H1 (cell line): Measurements from ENCODE around the gene ATF7IP. TPM values are rescaled to one million over a fixed set of nuclear protein-coding genes. Genes with fewer than 3 reads are reported as not detected.

ENCODE experiments used
- CTCF ChIA-PET: fragments of 300-600 bp; sonication (Branson Sonifier 250); formaldehyde crosslinking; loops from one replicate; lab custom pipeline; 2021; ENCODE audit not compliant: partially characterized antibody; lab: Charles Lee
- POLR2A ChIA-PET: fragments of 300-600 bp; sonication (Branson Sonifier 250); formaldehyde crosslinking; loops from one replicate; lab custom pipeline; 2021; ENCODE audit warnings: inconsistent platforms; ENCODE audit not compliant: partially characterized antibody; lab: Charles Lee
- DNase-seq, 2 experiments: peaks; one replicate each; pipeline versions ENCODE4 v3.0.0 to v3.0.0-alpha.2; 2010 to 2022; ENCODE audit warnings: low spot score in 2 of 2, low read depth in 1 of 2, mixed read lengths in 1 of 2
- FAIRE-seq: peaks from 2 replicates; lab custom pipeline; 2011; peaks lifted over from hg19 to GRCh38; lab: Jason Lieb, UNC
- H2AFZ ChIP-seq: 2 replicates; pipeline ENCODE4 v1.8.1; 2012; ENCODE audit warnings: low read length, inconsistent platforms
- H2AK5ac ChIP-seq: 2 replicates; pipeline ENCODE4 v1.6.1; 2013; ENCODE audit warnings: low read depth, low read length
- H2BK120ac ChIP-seq: replicated peaks from 2 replicates; pipeline ENCODE3; 2013; ENCODE audit warnings: low read depth, low read length, inconsistent platforms
- H2BK12ac ChIP-seq: 2 replicates; pipeline ENCODE4 v1.6.1; 2013; ENCODE audit warnings: low read depth, low read length
- H2BK15ac ChIP-seq: 2 replicates; pipeline ENCODE4 v1.6.1; 2013; ENCODE audit warnings: low read length
- H2BK20ac ChIP-seq: 2 replicates; pipeline ENCODE4 v1.6.1; 2013; ENCODE audit warnings: low read length
- H2BK5ac ChIP-seq: 2 replicates; pipeline ENCODE4 v1.6.1; 2013; ENCODE audit warnings: low read depth, low read length
- H3K14ac ChIP-seq: 2 replicates; pipeline ENCODE4 v1.6.1; 2013; ENCODE audit warnings: inconsistent platforms; ENCODE audit not compliant: insufficient read length
- H3K18ac ChIP-seq: 2 replicates; pipeline ENCODE4 v1.6.1; 2013; ENCODE audit warnings: low read length; ENCODE audit errors: extremely low read depth
- H3K23ac ChIP-seq: 2 replicates; pipeline ENCODE4 v1.6.1; 2013; ENCODE audit warnings: inconsistent platforms; ENCODE audit not compliant: insufficient read length
- H3K23me2 ChIP-seq: 2 replicates; pipeline ENCODE4 v1.6.1; 2013; ENCODE audit warnings: low read depth, low read length
- H3K27ac ChIP-seq: 2 replicates; pipeline ENCODE4 v1.6.1; 2011; ENCODE audit warnings: low read depth, low read length, inconsistent platforms
- H3K27me3 ChIP-seq, 4 experiments: replicated peaks in 1 of 4; 1 replicate in 1 of 4; 2 replicates in 3 of 4; pipeline versions ENCODE4 v1.6.1 to v1.8.1; 2011 to 2013; ENCODE audit warnings: low read length in 3 of 4, mild to moderate bottlenecking in 3 of 4, inconsistent platforms in 2 of 4, mixed read lengths in 2 of 4, moderate library complexity in 1 of 4; ENCODE audit not compliant: control insufficient read depth in 3 of 4, insufficient read depth in 3 of 4; ENCODE audit errors: extremely low read depth in 1 of 4
- H3K36me3 ChIP-seq, 4 experiments: 2 replicates each; pipeline versions ENCODE4 v1.6.1 to v1.8.1; 2011 to 2013; ENCODE audit warnings: mild to moderate bottlenecking in 4 of 4, low read length in 3 of 4, moderate library complexity in 2 of 4, control low read depth in 1 of 4, inconsistent platforms in 1 of 4; ENCODE audit not compliant: insufficient read depth in 4 of 4, control insufficient read depth in 2 of 4
- H3K4ac ChIP-seq: replicated peaks from 2 replicates; pipeline ENCODE3; 2013; ENCODE audit warnings: low read length, low read depth, mixed read lengths, inconsistent platforms; ENCODE audit not compliant: insufficient read length
- H3K4me1 ChIP-seq, 4 experiments: replicated peaks in 1 of 4; 1 replicate in 1 of 4; 2 replicates in 3 of 4; pipeline versions ENCODE4 v1.6.1 to v1.8.1; 2011 to 2013; ENCODE audit warnings: low read length in 3 of 4, inconsistent platforms in 2 of 4, mixed read lengths in 1 of 4; ENCODE audit not compliant: insufficient read depth in 4 of 4, control insufficient read depth in 3 of 4
- H3K4me2 ChIP-seq, 2 experiments: 2 replicates each; pipeline versions ENCODE4 v1.6.1 to v1.8.1; 2011 to 2013; ENCODE audit warnings: low read depth in 2 of 2, low read length in 2 of 2, control low read depth in 1 of 2, inconsistent platforms in 1 of 2, mild to moderate bottlenecking in 1 of 2; ENCODE audit not compliant: insufficient read depth in 1 of 2
- H3K4me3 ChIP-seq, 4 experiments: fragments of 200-600, 300-600 bp in 1 of 4; sonication (generic), shearing (Covaris generic), sonication (Bioruptor Twin) in 1 of 4; 2 replicates each; pipeline versions ENCODE4 v1.5.1 to v1.8.1; 2011 to 2016; ENCODE audit warnings: low read length in 4 of 4, low read depth in 3 of 4, control low read depth in 2 of 4, inconsistent platforms in 2 of 4, mild to moderate bottlenecking in 2 of 4, mixed read lengths in 1 of 4, moderate library complexity in 1 of 4; ENCODE audit not compliant: insufficient read depth in 2 of 4; ENCODE audit errors: extremely low read depth in 1 of 4
- H3K56ac ChIP-seq: replicated peaks from 2 replicates; pipeline ENCODE3; 2013; ENCODE audit warnings: low read depth, mild to moderate bottlenecking, mixed read lengths, low read length, inconsistent platforms; ENCODE audit not compliant: insufficient read length
- H3K79me1 ChIP-seq: 2 replicates; pipeline ENCODE4 v1.6.1; 2013; ENCODE audit warnings: low read depth, low read length, control low read depth
- H3K79me2 ChIP-seq, 2 experiments: 2 replicates each; pipeline versions ENCODE4 v1.6.1 to v1.8.1; 2012 to 2013; ENCODE audit warnings: low read length in 2 of 2, mild to moderate bottlenecking in 2 of 2, inconsistent platforms in 1 of 2; ENCODE audit not compliant: insufficient read depth in 2 of 2, control insufficient read depth in 1 of 2
- H3K9ac ChIP-seq, 4 experiments: replicated peaks in 1 of 4; 1 replicate in 1 of 4; 2 replicates in 3 of 4; pipeline versions ENCODE4 v1.6.1 to v1.8.1; 2011 to 2013; ENCODE audit warnings: low read depth in 3 of 4, low read length in 3 of 4, control low read depth in 2 of 4, mild to moderate bottlenecking in 2 of 4, moderate library complexity in 2 of 4, inconsistent platforms in 1 of 4; ENCODE audit errors: extremely low read depth in 1 of 4
- H3K9me3 ChIP-seq, 2 experiments: 2 replicates each; pipeline versions ENCODE4 v1.6.1 to v1.8.1; 2012 to 2013; ENCODE audit warnings: mild to moderate bottlenecking in 2 of 2, moderate library complexity in 2 of 2, control low read depth in 1 of 2, inconsistent platforms in 1 of 2, low read depth in 1 of 2, low read length in 1 of 2, mixed read lengths in 1 of 2; ENCODE audit not compliant: insufficient read depth in 2 of 2
- H4K20me1 ChIP-seq, 2 experiments: replicated peaks in 1 of 2; 2 replicates each; pipeline versions ENCODE3 to v1.8.1; 2011 to 2013; ENCODE audit warnings: inconsistent platforms in 2 of 2, low read length in 2 of 2, mild to moderate bottlenecking in 1 of 2; ENCODE audit not compliant: insufficient read depth in 2 of 2, control insufficient read depth in 1 of 2
- H4K5ac ChIP-seq: 2 replicates; pipeline ENCODE4 v1.6.1; 2013; ENCODE audit warnings: low read length, low read depth, mixed read lengths, inconsistent platforms; ENCODE audit not compliant: insufficient read length
- H4K8ac ChIP-seq: 2 replicates; pipeline ENCODE4 v1.8.0; 2013; ENCODE audit warnings: mild to moderate bottlenecking, moderate library complexity, low read length, inconsistent platforms; ENCODE audit not compliant: insufficient read depth; ENCODE audit errors: extremely low read depth
- H4K91ac ChIP-seq: replicated peaks from 2 replicates; pipeline ENCODE3; 2013; ENCODE audit warnings: low read length, mixed read lengths, inconsistent platforms; ENCODE audit not compliant: insufficient read length
- CEBPB ChIP-seq: IDR thresholded peaks from 2 replicates; pipeline ENCODE4 v1.6.1; 2012; ENCODE audit warnings: low read depth, low read length
- EP300 ChIP-seq, 2 experiments: IDR thresholded peaks; 1 replicate in 1 of 2; 2 replicates in 1 of 2; pipeline ENCODE4 v1.6.1; 2011 to 2012; ENCODE audit warnings: low read depth in 2 of 2, low read length in 2 of 2, mild to moderate bottlenecking in 2 of 2, borderline replicate concordance in 1 of 2, inconsistent platforms in 1 of 2, moderate library complexity in 1 of 2
- HDAC2 ChIP-seq, 2 experiments: fragments of 300-600 bp in 1 of 2; sonication (generic) in 1 of 2; IDR thresholded peaks; 2 replicates each; pipeline ENCODE4 v1.6.1; 2011 to 2012; ENCODE audit warnings: low read depth in 2 of 2, low read length in 2 of 2, mild to moderate bottlenecking in 2 of 2, moderate library complexity in 2 of 2, borderline replicate concordance in 1 of 2, inconsistent platforms in 1 of 2
- RAD21 ChIP-seq, 2 experiments: IDR thresholded peaks in 1 of 2; conservative IDR thresholded peaks in 1 of 2; 2 replicates each; pipeline ENCODE4 v1.6.1; 2011; ENCODE audit warnings: low read depth in 2 of 2, low read length in 2 of 2, improper control_type of control experiment in 1 of 2, inconsistent platforms in 1 of 2, mild to moderate bottlenecking in 1 of 2, moderate library complexity in 1 of 2
- WGBS, 2 experiments: shearing (Covaris generic) in 1 of 2; methylation state at CpG; one replicate each; pipeline versions ENCODE4 v1.1.6 to v1.1.7; 2013 to 2015; ENCODE audit warnings: low lambda C conversion rate in 2 of 2, mixed read lengths in 2 of 2, inconsistent platforms in 1 of 2, low coverage in 1 of 2, missing lambda C conversion rate in 1 of 2; ENCODE audit not compliant: insufficient replicate concordance in 2 of 2, insufficient coverage in 1 of 2, insufficient read length in 1 of 2; ENCODE audit errors: extremely low coverage in 1 of 2, missing lambda C conversion rate in 1 of 2; 5-methylcytosine and 5-hydroxymethylcytosine counted together
- polyA plus RNA-seq, 7 experiments: library from polyadenylated mRNA; depleted of rRNA in 3 of 7; stranded (reverse) in 5 of 7; unstranded in 2 of 7; fragments of >200 nt in 5 of 7; fragments of 200-250 nt in 2 of 7; gene quantifications; 1 replicate in 5 of 7; 2 replicates in 1 of 7; 4 replicates in 1 of 7; pipeline versions ENCODE4 v1.2.1 to v1.2.3, GENCODE V29; 2011 to 2013; ENCODE audit warnings: missing spikeins in 2 of 7, mixed read lengths in 2 of 7
- total RNA-seq: library from RNA; stranded (reverse); fragmentation: NEBNext Ultra II Directional; extraction: Animal tissue kit (Norgen Biotek cat#: 25700); gene quantifications from 2 replicates; pipeline ENCODE4 v1.2.1, GENCODE V29; 2021
- TF ChIP-seq, protein P1 (sequence below): IDR thresholded peaks from 2 replicates; pipeline ENCODE4 v1.6.1; 2011; ENCODE audit warnings: low read depth, mild to moderate bottlenecking, low read length; ENCODE audit not compliant: insufficient read depth
- TF ChIP-seq, protein P2 (sequence below), 3 experiments: IDR thresholded peaks; 1 replicate in 2 of 3; 2 replicates in 1 of 3; pipeline versions ENCODE4 v1.5.1 to v1.6.1; 2011; ENCODE audit warnings: low read length in 3 of 3, mild to moderate bottlenecking in 3 of 3, inconsistent platforms in 2 of 3, low read depth in 1 of 3, moderate library complexity in 1 of 3; ENCODE audit not compliant: insufficient read depth in 1 of 3; ENCODE audit errors: control extremely low read depth in 1 of 3

ATF7IP gene
- total and polyA plus RNA-seq, 2 of the 8 experiments (the other 6 are each of a cell fraction or from before 2014, with no cell fraction given) = 34.2 to 148 TPM

DNA sequence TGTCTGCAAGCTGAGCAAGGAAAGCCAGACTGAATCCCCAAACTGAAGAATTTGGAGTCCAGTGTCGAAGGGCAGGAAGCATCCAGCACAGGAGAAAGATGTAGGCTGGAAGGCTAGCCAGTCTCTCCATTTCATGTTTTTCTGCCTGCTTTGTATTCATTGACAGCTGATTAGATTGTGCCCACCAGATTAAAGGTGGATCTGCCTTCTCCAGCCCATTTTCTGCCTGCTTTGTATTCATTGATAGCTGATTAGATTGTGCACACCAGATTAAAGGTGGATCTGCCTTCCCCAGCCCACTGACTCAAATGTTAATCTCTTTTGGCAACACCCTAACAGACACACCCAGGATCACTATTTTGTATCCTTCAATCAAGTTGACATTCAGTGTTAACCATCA, 116.9 kb downstream of the ATF7IP start:
- no peaks in the 10 kb centered on the region for H3K9me3 ChIP-seq
- H4K91ac ChIP-seq = no peak overlapping the region
- H3K4me3 ChIP-seq = no peak overlapping the region
- FAIRE-seq (no peak), DNase-seq (no peak)
- POLR2A ChIA-PET = no interaction called here
- H3K23ac ChIP-seq = no peak overlapping the region
- H3K36me3 ChIP-seq = peaks cover 7 to 85% (median 42%) of the 10 kb centered on the region in 4 experiments
- no peak overlapping the region for H3K9ac ChIP-seq
- H4K20me1 ChIP-seq = no peaks in the 10 kb centered on the region
- H3K79me1 ChIP-seq = no peaks in the 10 kb centered on the region; the same call in 1 of the 2 replicates
- WGBS, 2 experiments = 100% methylated on average over 1 of the region's 1 CpG; no CpG with 5 or more reads in 1 of the 2 experiments
- H2BK12ac ChIP-seq = no peak overlapping the region
- no peak overlapping the region for H3K14ac ChIP-seq
- no peak overlapping the region for H4K8ac ChIP-seq
- TF ChIP-seq RAD21 (IDR thresholded peaks at IDR 0.05 in 1 of 2, conservative IDR thresholded peaks at IDR 0.05 in 1 of 2; ENCODE audit: low read depth in 2 of 2, low read length in 2 of 2) (no peak), EP300 (IDR thresholded peaks at IDR 0.05; ENCODE audit: borderline replicate concordance in 1 of 2, low read depth in 2 of 2, low read length in 2 of 2) (no peak), HDAC2 (IDR thresholded peaks at IDR 0.05; ENCODE audit: borderline replicate concordance in 1 of 2, low read depth in 2 of 2, low read length in 2 of 2) (no peak), CEBPB (no peak)
- TF ChIP-seq, protein P1, sequence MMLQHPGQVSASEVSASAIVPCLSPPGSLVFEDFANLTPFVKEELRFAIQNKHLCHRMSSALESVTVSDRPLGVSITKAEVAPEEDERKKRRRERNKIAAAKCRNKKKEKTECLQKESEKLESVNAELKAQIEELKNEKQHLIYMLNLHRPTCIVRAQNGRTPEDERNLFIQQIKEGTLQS = no peak
- TF ChIP-seq, protein P2, sequence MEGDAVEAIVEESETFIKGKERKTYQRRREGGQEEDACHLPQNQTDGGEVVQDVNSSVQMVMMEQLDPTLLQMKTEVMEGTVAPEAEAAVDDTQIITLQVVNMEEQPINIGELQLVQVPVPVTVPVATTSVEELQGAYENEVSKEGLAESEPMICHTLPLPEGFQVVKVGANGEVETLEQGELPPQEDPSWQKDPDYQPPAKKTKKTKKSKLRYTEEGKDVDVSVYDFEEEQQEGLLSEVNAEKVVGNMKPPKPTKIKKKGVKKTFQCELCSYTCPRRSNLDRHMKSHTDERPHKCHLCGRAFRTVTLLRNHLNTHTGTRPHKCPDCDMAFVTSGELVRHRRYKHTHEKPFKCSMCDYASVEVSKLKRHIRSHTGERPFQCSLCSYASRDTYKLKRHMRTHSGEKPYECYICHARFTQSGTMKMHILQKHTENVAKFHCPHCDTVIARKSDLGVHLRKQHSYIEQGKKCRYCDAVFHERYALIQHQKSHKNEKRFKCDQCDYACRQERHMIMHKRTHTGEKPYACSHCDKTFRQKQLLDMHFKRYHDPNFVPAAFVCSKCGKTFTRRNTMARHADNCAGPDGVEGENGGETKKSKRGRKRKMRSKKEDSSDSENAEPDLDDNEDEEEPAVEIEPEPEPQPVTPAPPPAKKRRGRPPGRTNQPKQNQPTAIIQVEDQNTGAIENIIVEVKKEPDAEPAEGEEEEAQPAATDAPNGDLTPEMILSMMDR (IDR thresholded peaks at IDR 0.05; ENCODE audit: control extremely low read depth in 1 of 3, insufficient read depth in 1 of 3, low read depth in 1 of 3, low read length in 3 of 3) = no peak
- TF ChIP-seq, all 59 proteins: peak for 0
- Histone ChIP-seq H3K79me2 (no peaks in the 10 kb centered on the region), H2BK120ac (no peak overlapping the region), H3K23me2 (no peaks in the 10 kb centered on the region), H2AFZ (no peak overlapping the region), H3K4ac (no peak overlapping the region), H2BK15ac (no peak overlapping the region), H4K5ac (no peak overlapping the region), H3K4me1 (no peaks in the 10 kb centered on the region), H3K27me3 (no peaks in the 10 kb centered on the region), H2BK20ac (no peak overlapping the region), H3K4me2 (no peak overlapping the region), H2AK5ac (no peak overlapping the region), H3K56ac (no peak overlapping the region), H2BK5ac (no peak overlapping the region), H3K27ac (no peak overlapping the region), H3K18ac (no peak overlapping the region)
- CTCF ChIA-PET = interaction anchor here (0.9 kb wide), 1 partner anchor 28 kb away, joined by 3 read pairs; no protein-coding TSS in a partner anchor
